Measurements from ENCODE around the gene RUNDC1. TPM values are rescaled to one million over a fixed set of nuclear protein-coding genes. Genes with fewer than 3 reads are reported as not detected.

Gene RUNDC1
- total RNA-seq, 4 donors from 2014 or later = 10.8 to 18.3 (median 13.1) TPM

DNA sequence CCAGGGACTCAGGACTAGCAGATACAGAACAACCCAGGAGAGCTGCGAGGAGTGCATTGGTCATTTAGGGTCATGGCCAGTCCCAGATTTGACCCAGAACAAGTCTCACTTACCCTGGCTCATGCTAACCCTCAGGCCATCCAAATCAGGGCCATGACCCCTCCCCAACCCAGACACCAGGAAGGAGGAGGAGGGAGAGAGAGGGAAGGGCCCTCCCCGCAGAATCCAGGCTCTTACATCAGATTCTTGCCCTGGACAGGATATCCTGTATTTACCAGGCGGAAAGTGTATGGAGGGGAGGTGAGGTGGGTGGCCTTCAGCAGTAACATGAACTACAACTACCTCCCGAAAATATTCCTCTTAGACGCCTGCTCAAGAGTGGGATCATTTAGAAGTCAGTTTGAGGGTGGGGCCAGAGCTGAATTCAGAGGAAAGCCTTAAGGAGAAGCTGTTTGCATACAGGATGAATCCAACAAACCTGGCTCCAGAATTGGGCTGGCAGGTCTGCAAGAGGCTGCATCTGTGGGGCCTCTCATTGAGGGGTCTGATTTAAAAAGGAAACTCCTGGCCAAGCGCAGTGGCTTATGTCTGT, 39.8 kb downstream of the RUNDC1 start:
- H3K27ac ChIP-seq = peak overlapping the region; percentile 89 to 91
- no peak overlapping the region for H3K4me3 ChIP-seq
- DNase-seq = no peak
- no peaks in the 10 kb centered on the region for H3K9me3 ChIP-seq
- no peaks in the 10 kb centered on the region for H3K27me3 ChIP-seq
- TF ChIP-seq POLR2A (IDR thresholded peaks at IDR 0.05) (no peak), CTCF (IDR thresholded peaks at IDR 0.05) (no peak)
- H3K36me3 ChIP-seq = no peaks in the 10 kb centered on the region
- H3K4me1 ChIP-seq = peaks cover 0 to 11% of the 10 kb centered on the region in 2 donors
- intact Hi-C loops (cut with DNase I; ENCODE audit: low total_unique reads) = no loop called here

- H3K4me3 ChIP-seq = peak overlapping the region; percentile 79 to 96
- H3K27ac ChIP-seq = peak overlapping the region; percentile 89 to 91
- no peaks in the 10 kb centered on the region for H3K27me3 ChIP-seq
- intact Hi-C loops (cut with DNase I; ENCODE audit: low total_unique reads) = no loop called here
- DNase-seq = peak; percentile 81 to 82
- no peaks in the 10 kb centered on the region for H3K36me3 ChIP-seq
- TF ChIP-seq POLR2A (IDR thresholded peaks at IDR 0.05) (peak in 1 of 2 donors; percentile 61), CTCF (IDR thresholded peaks at IDR 0.05) (no peak)
- H3K4me1 ChIP-seq = peaks cover 0 to 11% of the 10 kb centered on the region in 2 donors
- no peaks in the 10 kb centered on the region for H3K9me3 ChIP-seq
These were observed 40.7 kb downstream of the RUNDC1 start for GRCh38 chr17:43020789-43021740.

- peaks cover 0 to 11% of the 10 kb centered on the region in 2 donors for H3K4me1 ChIP-seq
- intact Hi-C loops (cut with DNase I; ENCODE audit: low total_unique reads) = no loop called here
- DNase-seq = peak; percentile 78 to 85
These were observed 41.6 kb downstream of the RUNDC1 start, which contains the start of gene VAT1 for GRCh38 chr17:43021741-43022512. VAT1 (minus strand) TSS chr17:43022385; CDS start chr17:43022322, 63 bp downstream.

More at GRCh38 chr17:43021741-43022512, 41.6 kb downstream of the RUNDC1 start, which contains the start of gene VAT1:
- Histone ChIP-seq H3K27me3 (no peaks in the 10 kb centered on the region), H3K4me3 (peak within 1 kb of the TSS; percentile 79 to 96), H3K27ac (peak within 1 kb of the TSS; percentile 89 to 91), H3K9me3 (no peaks in the 10 kb centered on the region), H3K36me3 (no peaks in the 10 kb centered on the region)
- TF ChIP-seq POLR2A (IDR thresholded peaks at IDR 0.05) = peak; percentile 66 to 79
- TF ChIP-seq CTCF (IDR thresholded peaks at IDR 0.05) = peak in 1 of 4 experiments; percentile 7

Data from uterus (tissue), 4 donors.